Measurements from ENCODE around the gene FIGNL1.

Gene FIGNL1

DNA sequence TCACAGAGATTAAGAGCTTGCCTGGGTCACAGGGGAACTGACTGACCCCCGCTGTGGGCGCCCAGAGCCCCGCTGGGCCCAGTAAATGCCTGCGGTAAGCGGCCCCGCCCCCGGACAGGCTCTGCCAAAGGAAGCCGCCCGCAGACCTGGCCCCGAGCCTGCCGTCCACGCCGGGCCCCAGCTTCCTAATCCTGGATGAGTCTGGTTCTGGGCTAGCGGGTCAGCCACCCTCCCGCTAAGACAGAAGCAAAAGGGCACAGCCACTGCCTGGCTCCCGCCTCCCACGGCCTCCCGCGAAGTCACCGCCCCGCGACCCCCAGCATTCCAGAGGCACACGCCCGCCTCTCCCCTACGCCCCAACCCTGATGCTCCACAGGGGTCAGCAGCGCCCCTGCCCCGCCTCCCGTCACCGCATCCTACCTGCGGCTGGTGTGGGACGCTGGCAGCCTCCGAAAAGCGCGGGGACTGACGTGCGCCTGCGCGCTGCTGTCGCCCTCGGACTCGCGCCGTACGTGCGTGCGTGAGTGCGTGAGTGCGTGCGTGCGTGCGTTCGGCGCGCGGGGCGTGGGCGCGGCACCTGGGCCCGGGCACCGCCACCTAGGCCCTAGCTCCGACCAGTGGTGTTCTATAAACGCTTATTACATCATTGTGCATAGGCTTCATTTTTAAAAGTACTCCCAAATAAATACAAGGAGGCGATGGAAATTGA, at the start of gene FIGNL1:
FIGNL1 (minus strand) TSS at position 470 of the 709 bp plus-strand sequence. CDS start 3,063 bp downstream, outside the sequence.
- H3K27ac Mint-ChIP-seq (ENCODE audit: low read depth), result peak within 1 kb of the TSS; percentile 84
- H3K27me3 Mint-ChIP-seq, result no peaks in the 10 kb centered on the region
- DNase-seq (ENCODE audit: low spot score in 2 of 2) (peak; percentile 53 to 60), ATAC-seq (replicated peaks; ENCODE audit: extremely low read depth, poor library complexity, severe bottlenecking) (peak; percentile 94)
- peaks cover 20% of the 10 kb centered on the region for H3K36me3 Mint-ChIP-seq (ENCODE audit: insufficient read depth)
- H3K4me1 Mint-ChIP-seq, result peaks cover 15% of the 10 kb centered on the region
- peak within 1 kb of the TSS; percentile 96 for H3K4me3 Mint-ChIP-seq
- no peaks in the 10 kb centered on the region for H3K9me3 Mint-ChIP-seq

DNA sequence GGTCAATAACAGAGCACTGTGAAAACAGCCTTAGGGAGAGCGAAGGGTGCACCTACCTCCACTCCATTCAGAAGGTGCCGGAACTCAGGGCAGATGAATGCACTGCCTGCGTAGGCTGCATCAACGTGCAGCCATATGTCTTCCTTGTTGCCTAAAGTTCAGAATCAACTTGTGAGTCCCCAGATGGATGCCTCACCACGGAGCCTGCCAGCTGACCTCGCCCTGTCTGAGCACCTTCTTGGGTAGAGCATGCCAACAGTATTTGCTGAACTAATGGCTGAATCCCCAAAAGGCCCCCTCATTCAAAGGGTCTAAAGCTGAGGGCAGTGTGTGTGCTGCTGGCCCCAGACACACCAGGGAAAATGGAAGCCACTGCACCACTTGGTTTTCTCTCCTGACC, 48.9 kb upstream of the FIGNL1 start:
- no peaks in the 10 kb centered on the region for H3K9me3 Mint-ChIP-seq
- H3K4me3 Mint-ChIP-seq, result no peak overlapping the region
- no peaks in the 10 kb centered on the region for H3K36me3 Mint-ChIP-seq (ENCODE audit: insufficient read depth)
- H3K27me3 Mint-ChIP-seq, result peaks cover 55% of the 10 kb centered on the region
- DNase-seq (ENCODE audit: low spot score in 2 of 2) (no peak), ATAC-seq (replicated peaks; ENCODE audit: extremely low read depth, poor library complexity, severe bottlenecking) (no peak)
- no peaks in the 10 kb centered on the region for H3K4me1 Mint-ChIP-seq
- H3K27ac Mint-ChIP-seq (ENCODE audit: low read depth), result no peak overlapping the region

DNA sequence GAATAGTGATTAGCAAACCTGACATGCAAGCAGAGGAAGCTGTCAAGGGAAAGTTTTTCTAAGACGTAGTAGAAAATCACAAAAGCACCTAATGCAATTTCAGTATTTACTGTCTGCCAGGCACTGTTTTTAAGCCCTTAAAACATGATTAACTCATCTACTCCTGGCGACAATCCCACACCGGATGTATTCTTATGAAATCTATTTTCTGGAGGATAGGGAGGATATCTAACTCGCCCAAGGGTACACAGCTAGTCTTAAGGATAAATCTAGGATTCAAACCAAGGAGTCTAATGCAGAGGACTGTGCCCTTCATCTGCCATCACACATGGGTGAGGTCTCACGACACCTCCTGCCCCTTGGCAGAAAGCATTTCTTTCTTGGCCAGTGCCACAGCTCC, 47.8 kb upstream of the FIGNL1 start:
- Mint-ChIP-seq H3K27me3 (peaks cover 66% of the 10 kb centered on the region), H3K4me3 (no peak overlapping the region), H3K4me1 (no peaks in the 10 kb centered on the region), H3K9me3 (no peaks in the 10 kb centered on the region), H3K36me3 (ENCODE audit: insufficient read depth) (no peaks in the 10 kb centered on the region), H3K27ac (ENCODE audit: low read depth) (no peak overlapping the region)
- DNase-seq (ENCODE audit: low spot score in 2 of 2) (no peak), ATAC-seq (replicated peaks; ENCODE audit: extremely low read depth, poor library complexity, severe bottlenecking) (no peak)

DNA sequence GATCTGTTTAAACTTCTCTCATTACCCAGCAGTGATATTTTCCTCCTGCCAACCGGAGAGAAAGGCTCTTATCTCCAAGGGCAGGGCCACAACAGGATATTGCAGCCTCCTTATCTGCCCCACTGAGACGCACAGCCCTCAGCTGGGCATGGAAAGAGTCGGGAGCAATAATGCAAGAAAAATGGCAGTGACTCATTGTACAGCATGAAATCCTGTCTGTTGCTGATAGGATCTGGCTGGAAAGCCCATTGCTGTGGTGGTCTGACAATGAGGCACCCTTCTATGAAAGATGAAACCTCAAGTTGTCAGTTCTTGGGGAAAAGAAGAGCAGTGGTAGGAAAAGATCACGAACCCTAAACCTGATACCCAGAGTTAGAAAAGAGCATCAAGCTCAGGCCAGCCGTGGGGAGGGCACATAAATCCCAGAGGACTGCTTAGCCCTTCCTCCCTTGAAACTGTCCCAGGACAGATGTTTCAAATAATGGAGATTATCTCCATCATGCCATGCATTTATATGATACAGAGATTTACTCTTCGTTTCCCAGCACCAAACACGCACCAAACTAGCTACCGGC, 47.0 kb upstream of the FIGNL1 start:
- H3K36me3 Mint-ChIP-seq (ENCODE audit: insufficient read depth), result no peaks in the 10 kb centered on the region
- no peak overlapping the region for H3K27ac Mint-ChIP-seq (ENCODE audit: low read depth)
- peaks cover 75% of the 10 kb centered on the region for H3K27me3 Mint-ChIP-seq
- ATAC-seq (replicated peaks; ENCODE audit: extremely low read depth, poor library complexity, severe bottlenecking) (no peak), DNase-seq (ENCODE audit: low spot score in 2 of 2) (no peak)
- no peak overlapping the region for H3K4me3 Mint-ChIP-seq
- no peaks in the 10 kb centered on the region for H3K4me1 Mint-ChIP-seq
- no peaks in the 10 kb centered on the region for H3K9me3 Mint-ChIP-seq

GRCh38 chr7:50496569-50496968, 46.4 kb upstream of the FIGNL1 start:
- Mint-ChIP-seq H3K27me3 (peaks cover 80% of the 10 kb centered on the region), H3K36me3 (ENCODE audit: insufficient read depth) (no peaks in the 10 kb centered on the region), H3K4me3 (no peak overlapping the region), H3K27ac (ENCODE audit: low read depth) (no peak overlapping the region), H3K4me1 (no peaks in the 10 kb centered on the region), H3K9me3 (no peaks in the 10 kb centered on the region)
- no peak for ATAC-seq (replicated peaks; ENCODE audit: extremely low read depth, poor library complexity, severe bottlenecking)
- DNase-seq (ENCODE audit: low spot score in 2 of 2), result no peak

- Mint-ChIP-seq H3K4me1 (no peaks in the 10 kb centered on the region), H3K27me3 (peaks cover 80% of the 10 kb centered on the region), H3K36me3 (ENCODE audit: insufficient read depth) (no peaks in the 10 kb centered on the region), H3K9me3 (no peaks in the 10 kb centered on the region), H3K27ac (ENCODE audit: low read depth) (no peak overlapping the region), H3K4me3 (no peak overlapping the region)
- DNase-seq (ENCODE audit: low spot score in 2 of 2), result no peak
- no peak for ATAC-seq (replicated peaks; ENCODE audit: extremely low read depth, poor library complexity, severe bottlenecking)
These were observed 45.6 kb upstream of the FIGNL1 start for GRCh38 chr7:50495746-50496145.

DNA sequence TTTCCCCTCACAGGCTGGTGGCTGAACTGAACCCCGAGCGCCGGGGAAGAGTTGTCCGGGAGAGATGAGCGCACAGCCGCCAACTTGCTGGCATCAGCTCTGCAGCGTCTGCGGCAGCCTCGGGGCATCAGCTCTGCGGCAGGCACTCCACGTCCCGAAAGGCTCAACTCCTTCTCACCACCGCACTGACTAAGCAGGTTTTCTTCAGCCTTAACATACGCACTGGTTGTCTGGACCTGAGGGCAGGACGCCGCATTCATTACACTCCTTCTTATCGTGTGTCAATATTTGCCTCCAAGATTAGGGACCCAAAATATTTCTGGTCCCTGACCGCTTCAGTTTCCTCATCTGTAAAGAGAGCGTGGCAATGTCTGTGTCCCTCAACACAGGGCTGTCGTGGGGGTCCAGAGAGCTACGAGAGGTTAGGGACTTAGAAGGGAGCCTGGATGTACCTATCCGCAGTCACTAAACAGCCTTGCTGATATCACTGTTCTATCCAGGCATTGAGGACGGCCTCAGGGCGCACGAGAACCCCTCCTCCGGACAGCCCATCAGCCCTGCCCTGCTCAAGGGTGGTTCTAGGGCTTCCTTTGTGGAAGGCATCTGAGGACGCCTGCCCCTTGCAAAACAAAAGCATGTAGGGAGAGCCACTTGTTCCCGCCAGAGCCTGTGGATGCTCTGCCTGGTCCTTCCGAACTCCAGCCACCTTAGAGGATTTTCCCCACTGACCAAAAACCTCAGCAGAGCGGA, 42.8 kb upstream of the FIGNL1 start:
- ATAC-seq (replicated peaks; ENCODE audit: extremely low read depth, poor library complexity, severe bottlenecking), result no peak
- Mint-ChIP-seq H3K9me3 (no peaks in the 10 kb centered on the region), H3K27me3 (peaks cover 52% of the 10 kb centered on the region), H3K36me3 (ENCODE audit: insufficient read depth) (no peaks in the 10 kb centered on the region), H3K4me3 (no peak overlapping the region), H3K4me1 (no peaks in the 10 kb centered on the region), H3K27ac (ENCODE audit: low read depth) (no peak overlapping the region)
- DNase-seq (ENCODE audit: low spot score in 2 of 2), result no peak

- H3K4me1 Mint-ChIP-seq, result no peaks in the 10 kb centered on the region
- peaks cover 42% of the 10 kb centered on the region for H3K27me3 Mint-ChIP-seq
- H3K9me3 Mint-ChIP-seq, result no peaks in the 10 kb centered on the region
- DNase-seq (ENCODE audit: low spot score in 2 of 2) (no peak), ATAC-seq (replicated peaks; ENCODE audit: extremely low read depth, poor library complexity, severe bottlenecking) (no peak)
- no peak overlapping the region for H3K4me3 Mint-ChIP-seq
- H3K27ac Mint-ChIP-seq (ENCODE audit: low read depth), result no peak overlapping the region
- H3K36me3 Mint-ChIP-seq (ENCODE audit: insufficient read depth), result no peaks in the 10 kb centered on the region
These were observed 41.8 kb upstream of the FIGNL1 start for GRCh38 chr7:50491943-50492342.

DNA sequence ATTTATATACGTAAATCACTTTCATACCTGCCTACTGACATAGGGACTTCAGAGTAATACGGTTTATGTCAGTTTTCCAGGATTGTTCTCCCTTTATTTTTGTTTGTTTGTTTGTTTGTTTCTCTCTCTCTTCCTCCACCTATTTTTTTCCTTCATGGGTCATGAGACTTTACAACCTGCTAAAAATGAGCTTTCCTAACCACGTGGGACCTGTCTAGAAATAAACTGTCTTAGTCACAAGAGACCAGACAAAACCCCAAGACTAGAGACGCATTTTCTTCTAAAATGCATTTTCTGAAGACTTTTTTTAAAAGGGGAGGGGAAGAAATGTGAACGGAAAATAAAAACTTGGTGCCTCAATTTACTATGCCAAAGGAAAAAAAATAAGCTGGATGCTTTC, 41.1 kb upstream of the FIGNL1 start:
- Mint-ChIP-seq H3K27me3 (peaks cover 34% of the 10 kb centered on the region), H3K36me3 (ENCODE audit: insufficient read depth) (no peaks in the 10 kb centered on the region), H3K4me1 (no peaks in the 10 kb centered on the region), H3K4me3 (no peak overlapping the region), H3K27ac (ENCODE audit: low read depth) (no peak overlapping the region), H3K9me3 (no peaks in the 10 kb centered on the region)
- ATAC-seq (replicated peaks; ENCODE audit: extremely low read depth, poor library complexity, severe bottlenecking) (no peak), DNase-seq (ENCODE audit: low spot score in 2 of 2) (no peak)

DNA sequence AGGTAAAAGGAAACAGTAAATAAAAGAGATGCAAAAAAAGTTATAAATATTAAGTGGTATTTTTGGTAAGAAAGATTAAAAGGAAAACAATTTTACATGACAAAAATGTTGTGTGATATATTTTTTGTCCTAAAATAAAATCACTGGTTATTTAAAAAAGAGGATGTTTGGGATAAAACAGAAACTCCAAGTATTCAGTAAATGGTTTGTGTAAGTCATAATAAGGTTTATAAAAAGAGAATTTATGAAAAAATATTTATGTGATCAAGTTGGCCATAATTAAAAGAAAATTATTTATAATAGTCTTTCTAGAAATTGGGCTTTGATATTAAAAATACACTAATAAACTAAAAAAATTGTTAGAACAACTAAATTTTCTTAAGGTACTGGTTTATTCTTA, 38.2 kb upstream of the FIGNL1 start:
- Mint-ChIP-seq H3K27ac (ENCODE audit: low read depth) (no peak overlapping the region), H3K4me1 (no peaks in the 10 kb centered on the region), H3K27me3 (peaks cover 43% of the 10 kb centered on the region), H3K4me3 (no peak overlapping the region), H3K9me3 (no peaks in the 10 kb centered on the region), H3K36me3 (ENCODE audit: insufficient read depth) (no peaks in the 10 kb centered on the region)
- ATAC-seq (replicated peaks; ENCODE audit: extremely low read depth, poor library complexity, severe bottlenecking) (no peak), DNase-seq (ENCODE audit: low spot score in 2 of 2) (no peak)

DNA sequence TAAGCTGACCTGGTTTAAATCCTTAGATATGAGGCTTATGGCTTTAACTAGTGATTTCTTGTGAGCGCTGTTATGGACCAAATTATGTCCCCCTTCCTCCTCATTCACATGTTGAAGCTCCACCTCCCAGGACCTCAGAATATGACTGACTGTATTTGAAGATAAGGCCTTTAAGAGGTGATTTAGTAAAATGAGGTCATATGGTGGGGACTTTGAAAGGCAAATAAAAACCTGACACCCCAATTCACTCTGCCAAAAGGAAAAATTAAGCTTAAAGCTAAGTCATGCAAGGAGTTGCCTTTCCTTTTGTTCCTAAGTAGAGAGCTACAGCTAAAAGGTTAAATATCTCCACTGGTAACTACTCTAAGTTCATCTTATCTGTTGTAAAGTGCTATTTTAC, 36.4 kb upstream of the FIGNL1 start:
- Mint-ChIP-seq H3K4me3 (no peak overlapping the region), H3K27ac (ENCODE audit: low read depth) (no peak overlapping the region), H3K4me1 (no peaks in the 10 kb centered on the region), H3K9me3 (no peaks in the 10 kb centered on the region), H3K27me3 (peaks cover 25% of the 10 kb centered on the region), H3K36me3 (ENCODE audit: insufficient read depth) (no peaks in the 10 kb centered on the region)
- no peak for DNase-seq (ENCODE audit: low spot score in 2 of 2)
- ATAC-seq (replicated peaks; ENCODE audit: extremely low read depth, poor library complexity, severe bottlenecking), result no peak

DNA sequence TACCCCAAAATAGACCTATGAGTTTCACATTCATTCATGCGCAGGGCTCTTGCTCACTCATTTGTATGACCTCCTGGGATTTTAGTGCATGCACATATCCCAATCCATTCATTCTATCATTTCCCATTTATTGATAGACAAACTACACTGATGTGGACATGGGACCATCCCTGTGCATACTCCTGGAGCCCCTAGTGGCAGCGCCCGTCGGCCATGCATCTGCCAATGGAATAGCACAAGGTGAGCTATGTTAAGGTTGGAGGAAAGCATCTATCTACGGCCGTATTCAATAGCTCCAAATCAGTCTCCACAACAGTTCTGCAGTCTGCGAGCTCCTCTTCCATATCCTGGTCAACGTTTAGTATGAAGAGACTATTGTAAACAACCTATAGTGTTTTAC, 31.7 kb upstream of the FIGNL1 start:
- no peak overlapping the region for H3K4me3 Mint-ChIP-seq
- ATAC-seq (replicated peaks; ENCODE audit: extremely low read depth, poor library complexity, severe bottlenecking), result no peak
- no peaks in the 10 kb centered on the region for H3K36me3 Mint-ChIP-seq (ENCODE audit: insufficient read depth)
- H3K9me3 Mint-ChIP-seq, result no peaks in the 10 kb centered on the region
- no peak overlapping the region for H3K27ac Mint-ChIP-seq (ENCODE audit: low read depth)
- H3K4me1 Mint-ChIP-seq, result no peaks in the 10 kb centered on the region
- H3K27me3 Mint-ChIP-seq, result peaks cover 37% of the 10 kb centered on the region
- no peak for DNase-seq (ENCODE audit: low spot score in 2 of 2)

GRCh38 chr7:50480797-50481196, 30.6 kb upstream of the FIGNL1 start:
- Mint-ChIP-seq H3K27me3 (peaks cover 43% of the 10 kb centered on the region), H3K4me1 (no peaks in the 10 kb centered on the region), H3K4me3 (no peak overlapping the region), H3K36me3 (ENCODE audit: insufficient read depth) (no peaks in the 10 kb centered on the region), H3K27ac (ENCODE audit: low read depth) (no peak overlapping the region), H3K9me3 (no peaks in the 10 kb centered on the region)
- DNase-seq (ENCODE audit: low spot score in 2 of 2) (no peak), ATAC-seq (replicated peaks; ENCODE audit: extremely low read depth, poor library complexity, severe bottlenecking) (no peak)

All from central memory CD8-positive, alpha-beta T cell (primary cell).